ENCODE measurements around the gene CA11.

DNA sequence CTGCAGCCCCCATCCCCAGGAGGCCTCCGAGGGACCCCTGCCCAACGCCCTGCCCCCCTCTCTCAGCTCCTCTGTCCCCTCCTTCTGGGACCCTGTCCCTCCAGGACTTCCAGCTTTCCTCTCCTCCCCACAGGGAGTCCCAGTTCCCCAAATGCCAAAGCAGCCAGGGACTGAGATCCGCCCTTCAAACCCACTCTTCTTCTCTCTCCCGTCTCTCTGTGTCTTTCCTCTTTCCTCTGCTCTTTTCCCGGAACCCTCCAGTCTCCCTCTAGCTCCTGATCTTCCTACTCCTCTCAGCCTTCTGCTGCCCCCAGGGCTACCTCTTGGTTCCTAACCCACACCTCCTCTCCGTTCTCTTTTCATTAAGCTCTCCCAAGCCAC is 377 bp downstream of the CA11 start:
- TF ChIP-seq, protein P1, sequence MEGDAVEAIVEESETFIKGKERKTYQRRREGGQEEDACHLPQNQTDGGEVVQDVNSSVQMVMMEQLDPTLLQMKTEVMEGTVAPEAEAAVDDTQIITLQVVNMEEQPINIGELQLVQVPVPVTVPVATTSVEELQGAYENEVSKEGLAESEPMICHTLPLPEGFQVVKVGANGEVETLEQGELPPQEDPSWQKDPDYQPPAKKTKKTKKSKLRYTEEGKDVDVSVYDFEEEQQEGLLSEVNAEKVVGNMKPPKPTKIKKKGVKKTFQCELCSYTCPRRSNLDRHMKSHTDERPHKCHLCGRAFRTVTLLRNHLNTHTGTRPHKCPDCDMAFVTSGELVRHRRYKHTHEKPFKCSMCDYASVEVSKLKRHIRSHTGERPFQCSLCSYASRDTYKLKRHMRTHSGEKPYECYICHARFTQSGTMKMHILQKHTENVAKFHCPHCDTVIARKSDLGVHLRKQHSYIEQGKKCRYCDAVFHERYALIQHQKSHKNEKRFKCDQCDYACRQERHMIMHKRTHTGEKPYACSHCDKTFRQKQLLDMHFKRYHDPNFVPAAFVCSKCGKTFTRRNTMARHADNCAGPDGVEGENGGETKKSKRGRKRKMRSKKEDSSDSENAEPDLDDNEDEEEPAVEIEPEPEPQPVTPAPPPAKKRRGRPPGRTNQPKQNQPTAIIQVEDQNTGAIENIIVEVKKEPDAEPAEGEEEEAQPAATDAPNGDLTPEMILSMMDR (IDR thresholded peaks at IDR 0.05), result no peak
- TF ChIP-seq EZH2phosphoT487 (IDR thresholded peaks at IDR 0.05) (no peak), EZH2 (IDR thresholded peaks at IDR 0.05) (no peak)

Data from neural progenitor cell (in vitro differentiated cells).